GM18873 (cell line): ENCODE data around the gene EBNA1BP2.
"Not testable (repeated sequence)": the region's sequence is repeated elsewhere in the genome, so short reads cannot be mapped to it uniquely, and the experiment has no call there.

Experiments
- ATAC-seq: cut with Tn5 transposase; IDR thresholded peaks from one replicate; pipeline ENCODE4 v1.9.1; 2021; ENCODE audit warnings: mild to moderate bottlenecking, moderate library complexity, moderate number of reproducible peaks; ENCODE audit not compliant: unreplicated experiment, low FRiP score

The EBNA1BP2 gene

GRCh38 chr1:43123031-43123430 lies 49.1 kb downstream of the EBNA1BP2 start:
- no peak for ATAC-seq

GRCh38 chr1:43121256-43121900 lies 50.7 kb downstream of the EBNA1BP2 start:
- no peak for ATAC-seq

GRCh38 chr1:43119928-43120586 lies 52.0 kb downstream of the EBNA1BP2 start:
- ATAC-seq: not testable (repeated sequence)
